ENCODE results near the gene RPTOR.
"Not testable (repeated sequence)": the region's sequence is repeated elsewhere in the genome, so short reads cannot be mapped to it uniquely, and the experiment has no call there.

RPTOR gene

GRCh38 chr17:80544655-80545498 is at the start of gene RPTOR:
Gene RPTOR (plus strand): TSS chr17:80544838. CDS start chr17:80545630, 792 bp downstream.
- peak; percentile 84 for DNase-seq

- DNase-seq, result no peak
Measured at GRCh38 chr17:80497726-80498241, 46.9 kb upstream of the RPTOR start.

GRCh38 chr17:80498242-80498919 is 46.3 kb upstream of the RPTOR start:
- no peak for DNase-seq

- no peak for DNase-seq
Measured at GRCh38 chr17:80498920-80499410, 45.7 kb upstream of the RPTOR start.

GRCh38 chr17:80499560-80499959 is 45.1 kb upstream of the RPTOR start:
- no peak for DNase-seq

- DNase-seq, result no peak
Measured at GRCh38 chr17:80499961-80500665, 44.5 kb upstream of the RPTOR start.

GRCh38 chr17:80501741-80502577 is 42.7 kb upstream of the RPTOR start:
- DNase-seq, result no peak

- no peak for DNase-seq
Measured at GRCh38 chr17:80502578-80502877, 42.1 kb upstream of the RPTOR start.

GRCh38 chr17:80503031-80503430 is 41.6 kb upstream of the RPTOR start:
- DNase-seq, result no peak

GRCh38 chr17:80503921-80504320 is 40.7 kb upstream of the RPTOR start:
- DNase-seq, result no peak

- no peak for DNase-seq
Measured at GRCh38 chr17:80504686-80505413, 39.8 kb upstream of the RPTOR start.

- not testable (repeated sequence) for DNase-seq
Measured at GRCh38 chr17:80507177-80507576, 37.5 kb upstream of the RPTOR start.

- no peak for DNase-seq
Measured at GRCh38 chr17:80507965-80508364, 36.7 kb upstream of the RPTOR start.

GRCh38 chr17:80509311-80509710 is 35.3 kb upstream of the RPTOR start:
- DNase-seq, result no peak

- no peak for DNase-seq
Measured at GRCh38 chr17:80510132-80510531, 34.5 kb upstream of the RPTOR start.

GRCh38 chr17:80510772-80511171 is 33.9 kb upstream of the RPTOR start:
- DNase-seq, result no peak

- no peak for DNase-seq
Measured at GRCh38 chr17:80511222-80512180, 33.1 kb upstream of the RPTOR start.

- DNase-seq, result no peak
Measured at GRCh38 chr17:80512233-80512632, 32.4 kb upstream of the RPTOR start.

GRCh38 chr17:80513201-80513600 is 31.4 kb upstream of the RPTOR start:
- DNase-seq, result no peak

GRCh38 chr17:80513892-80514291 is 30.7 kb upstream of the RPTOR start:
- no peak for DNase-seq
